AG09309 (cell line): ENCODE results near the gene FAR2.

ENCODE experiments used
- DNase-seq: peaks from one replicate; pipeline ENCODE4 v3.0.0-alpha.2; 2010; ENCODE audit warnings: low read depth
- H3K4me3 ChIP-seq: 2 replicates; pipeline ENCODE4 v1.5.1; 2011; ENCODE audit warnings: mild to moderate bottlenecking, low read depth, low read length, moderate library complexity; ENCODE audit not compliant: control insufficient read depth
- CTCF ChIP-seq: IDR thresholded peaks from 2 replicates; pipeline ENCODE4 v1.5.1; 2011; ENCODE audit warnings: mild to moderate bottlenecking, low read depth, low read length, inconsistent platforms; ENCODE audit not compliant: insufficient read depth, control insufficient read depth; ENCODE audit errors: missing control alignments

The FAR2 gene

GRCh38 chr12:29229937-29230336 is 80.9 kb downstream of the FAR2 start:
- no peak for TF ChIP-seq CTCF
- no peak overlapping the region for H3K4me3 ChIP-seq
- DNase-seq, result no peak

GRCh38 chr12:29230800-29231560 is 81.9 kb downstream of the FAR2 start:
- DNase-seq, result no peak
- no peak overlapping the region for H3K4me3 ChIP-seq
- no peak for TF ChIP-seq CTCF

- TF ChIP-seq CTCF, result no peak
- DNase-seq, result no peak
- H3K4me3 ChIP-seq, result no peak overlapping the region
Measured at GRCh38 chr12:29232086-29232485, 83.0 kb downstream of the FAR2 start.

- TF ChIP-seq CTCF, result no peak
- DNase-seq, result no peak
- no peak overlapping the region for H3K4me3 ChIP-seq
Measured at GRCh38 chr12:29234552-29234951, 85.5 kb downstream of the FAR2 start.

- TF ChIP-seq CTCF, result no peak
- DNase-seq, result no peak
- H3K4me3 ChIP-seq, result no peak overlapping the region
Measured at GRCh38 chr12:29234965-29235626, 86.0 kb downstream of the FAR2 start.

- H3K4me3 ChIP-seq, result no peak overlapping the region
- TF ChIP-seq CTCF, result no peak
- DNase-seq, result no peak
Measured at GRCh38 chr12:29238822-29239291, 89.8 kb downstream of the FAR2 start.

GRCh38 chr12:29239336-29239735 is 90.3 kb downstream of the FAR2 start:
- no peak for DNase-seq
- no peak for TF ChIP-seq CTCF
- H3K4me3 ChIP-seq, result no peak overlapping the region
